Measurements from ENCODE around the gene RHOB. TPM values are rescaled to one million over a fixed set of nuclear protein-coding genes. Genes with fewer than 3 reads are reported as not detected.

Gene RHOB
- polyA plus RNA-seq, 1 donor from 2014 or later, result 205 TPM

- no peaks in the 10 kb centered on the region for H3K9me3 ChIP-seq (ENCODE audit: low read length)
- no peak overlapping the region for H2AFZ ChIP-seq (ENCODE audit: low read depth, low read length)
- H3K79me2 ChIP-seq (replicated peaks; ENCODE audit: insufficient read depth, low read length), result no peaks in the 10 kb centered on the region
- H3K27ac ChIP-seq (ENCODE audit: low read length), result no peak overlapping the region
- no peak for TF ChIP-seq REST (IDR thresholded peaks at IDR 0.05; ENCODE audit: borderline replicate concordance)
- TF ChIP-seq EZH2 (IDR thresholded peaks at IDR 0.05; ENCODE audit: borderline replicate concordance, insufficient read depth, low read length, poor library complexity, severe bottlenecking), result no peak
- TF ChIP-seq SMC3 (conservative IDR thresholded peaks at IDR 0.05; ENCODE audit: poor library complexity), result no peak
- TF ChIP-seq MXI1 (conservative IDR thresholded peaks at IDR 0.05; ENCODE audit: poor library complexity, severe bottlenecking), result no peak
- TF ChIP-seq EP300 (conservative IDR thresholded peaks at IDR 0.05; ENCODE audit: poor library complexity, severe bottlenecking), result no peak
- TF ChIP-seq POLR2AphosphoS5 (IDR thresholded peaks at IDR 0.05), result no peak
- TF ChIP-seq RAD21 (conservative IDR thresholded peaks at IDR 0.05), result no peak
- TF ChIP-seq TAF1 (IDR thresholded peaks at IDR 0.05; ENCODE audit: low read depth), result no peak
- TF ChIP-seq CTCF (IDR thresholded peaks at IDR 0.05; ENCODE audit: poor library complexity, severe bottlenecking), result no peak
- no peaks in the 10 kb centered on the region for H3K27me3 ChIP-seq (ENCODE audit: insufficient read depth, low read depth, low read length)
- no peak overlapping the region for H3K9ac ChIP-seq (ENCODE audit: low read length)
- no peak overlapping the region for H3K4me3 ChIP-seq (ENCODE audit: low read length)
- no peaks in the 10 kb centered on the region for H3F3A ChIP-seq (ENCODE audit: insufficient read depth, low read length, poor library complexity, severe bottlenecking)
- no peaks in the 10 kb centered on the region for H3K36me3 ChIP-seq (ENCODE audit: insufficient read depth, low read length)
- H3K9me2 ChIP-seq (ENCODE audit: insufficient read depth, low read length), result no peaks in the 10 kb centered on the region
- H3K4me2 ChIP-seq (ENCODE audit: low read length), result no peak overlapping the region
- H4K20me1 ChIP-seq (ENCODE audit: insufficient read depth), result no peaks in the 10 kb centered on the region
These were observed 25.4 kb upstream of the RHOB start for GRCh38 chr2:20421336-20421987.

GRCh38 chr2:20421988-20422370, 24.9 kb upstream of the RHOB start:
- no peaks in the 10 kb centered on the region for H4K20me1 ChIP-seq (ENCODE audit: insufficient read depth)
- no peak overlapping the region for H3K4me2 ChIP-seq (ENCODE audit: low read length)
- H3K4me3 ChIP-seq (ENCODE audit: low read length), result no peak overlapping the region
- no peaks in the 10 kb centered on the region for H3K9me3 ChIP-seq (ENCODE audit: low read length)
- H3F3A ChIP-seq (ENCODE audit: insufficient read depth, low read length, poor library complexity, severe bottlenecking), result no peaks in the 10 kb centered on the region
- H3K9me2 ChIP-seq (ENCODE audit: insufficient read depth, low read length), result no peaks in the 10 kb centered on the region
- no peak overlapping the region for H2AFZ ChIP-seq (ENCODE audit: low read depth, low read length)
- H3K27me3 ChIP-seq (ENCODE audit: insufficient read depth, low read depth, low read length), result no peaks in the 10 kb centered on the region
- H3K27ac ChIP-seq (ENCODE audit: low read length), result no peak overlapping the region
- H3K79me2 ChIP-seq (replicated peaks; ENCODE audit: insufficient read depth, low read length), result no peaks in the 10 kb centered on the region
- no peaks in the 10 kb centered on the region for H3K36me3 ChIP-seq (ENCODE audit: insufficient read depth, low read length)
- TF ChIP-seq MXI1 (conservative IDR thresholded peaks at IDR 0.05; ENCODE audit: poor library complexity, severe bottlenecking) (no peak), CTCF (IDR thresholded peaks at IDR 0.05; ENCODE audit: poor library complexity, severe bottlenecking) (no peak), POLR2AphosphoS5 (IDR thresholded peaks at IDR 0.05) (no peak), RAD21 (conservative IDR thresholded peaks at IDR 0.05) (no peak), EP300 (conservative IDR thresholded peaks at IDR 0.05; ENCODE audit: poor library complexity, severe bottlenecking) (no peak), EZH2 (IDR thresholded peaks at IDR 0.05; ENCODE audit: borderline replicate concordance, insufficient read depth, low read length, poor library complexity, severe bottlenecking) (no peak), REST (IDR thresholded peaks at IDR 0.05; ENCODE audit: borderline replicate concordance) (no peak), TAF1 (IDR thresholded peaks at IDR 0.05; ENCODE audit: low read depth) (no peak), SMC3 (conservative IDR thresholded peaks at IDR 0.05; ENCODE audit: poor library complexity) (no peak)
- no peak overlapping the region for H3K9ac ChIP-seq (ENCODE audit: low read length)
